Neuronal stem cell (in vitro differentiated cells): ENCODE data around the gene SHISA9.

Experiments
- DNase-seq: peaks from one replicate; pipeline ENCODE4 v3.0.0-alpha.2; 2013; ENCODE audit warnings: low spot score
- H2AFZ ChIP-seq: one replicate; pipeline ENCODE4 v1.6.1; 2013; ENCODE audit warnings: mild to moderate bottlenecking, low read length, inconsistent platforms
- H2AK5ac ChIP-seq: 2 replicates; pipeline ENCODE4 v1.6.1; 2013; ENCODE audit warnings: low read depth, mild to moderate bottlenecking, inconsistent platforms, low read length, moderate library complexity, mixed read lengths
- H2BK120ac ChIP-seq: 2 replicates; pipeline ENCODE4 v1.6.1; 2013; ENCODE audit warnings: low read depth, mild to moderate bottlenecking, inconsistent platforms, low read length, moderate library complexity, mixed read lengths
- H2BK12ac ChIP-seq: one replicate; pipeline ENCODE4 v1.6.1; 2013; ENCODE audit warnings: low read length, inconsistent platforms
- H2BK15ac ChIP-seq: 2 replicates; pipeline ENCODE4 v1.6.1; 2013; ENCODE audit warnings: mild to moderate bottlenecking, low read length, inconsistent platforms, mixed read lengths
- H2BK5ac ChIP-seq: one replicate; pipeline ENCODE4 v1.6.1; 2013; ENCODE audit warnings: inconsistent platforms, mild to moderate bottlenecking, low read length, moderate library complexity
- H3K14ac ChIP-seq: one replicate; pipeline ENCODE4 v1.6.1; 2013; ENCODE audit warnings: low read length, inconsistent platforms
- H3K18ac ChIP-seq: 2 replicates; pipeline ENCODE4 v1.6.1; 2013; ENCODE audit warnings: low read length, inconsistent platforms
- H3K23ac ChIP-seq: 2 replicates; pipeline ENCODE4 v1.6.1; 2013; ENCODE audit warnings: low read depth, mild to moderate bottlenecking, mixed read lengths, low read length, inconsistent platforms; ENCODE audit not compliant: poor library complexity
- H3K27ac ChIP-seq: replicated peaks from 3 replicates; pipeline ENCODE4 v1.5.1; 2013; ENCODE audit warnings: low read length, inconsistent platforms
- H3K27me3 ChIP-seq, 3 experiments: 2 replicates each; pipeline ENCODE4 v1.6.1; 2013; ENCODE audit warnings: low read length in 3 of 3, mild to moderate bottlenecking in 2 of 3, inconsistent platforms in 1 of 3, low read depth in 1 of 3, mixed read lengths in 1 of 3, moderate library complexity in 1 of 3; ENCODE audit not compliant: control insufficient read depth in 3 of 3, insufficient read depth in 3 of 3
- H3K36me3 ChIP-seq, 2 donors: replicated peaks in 1 of 2; 2 replicates each; pipeline ENCODE4 v1.6.1; 2013; ENCODE audit warnings: low read length in 2 of 2; ENCODE audit not compliant: control insufficient read depth in 2 of 2, insufficient read depth in 2 of 2
- H3K4ac ChIP-seq: 2 replicates; pipeline ENCODE4 v1.6.1; 2013; ENCODE audit warnings: inconsistent platforms, mild to moderate bottlenecking, low read length, moderate library complexity
- H3K4me1 ChIP-seq, 2 donors: 1 replicate in 1 of 2; 2 replicates in 1 of 2; pipeline ENCODE4 v1.6.1; 2013; ENCODE audit warnings: low read length in 2 of 2, low read depth in 1 of 2; ENCODE audit not compliant: control insufficient read depth in 2 of 2, insufficient read depth in 1 of 2
- H3K4me2 ChIP-seq: one replicate; pipeline ENCODE4 v1.6.1; 2013; ENCODE audit warnings: mild to moderate bottlenecking, low read length, inconsistent platforms; ENCODE audit not compliant: insufficient read depth, poor library complexity, severe bottlenecking
- H3K4me3 ChIP-seq, 2 donors: 2 replicates each; pipeline ENCODE4 v1.5.1; 2013; ENCODE audit warnings: low read length in 2 of 2, mild to moderate bottlenecking in 2 of 2, inconsistent platforms in 1 of 2, moderate library complexity in 1 of 2
- H3K79me1 ChIP-seq: one replicate; pipeline ENCODE4 v1.6.1; 2013; ENCODE audit warnings: low read depth, mild to moderate bottlenecking, inconsistent platforms, low read length, moderate library complexity
- H3K9ac ChIP-seq: one replicate; pipeline ENCODE4 v1.6.1; 2013; ENCODE audit warnings: mild to moderate bottlenecking, low read depth, low read length, inconsistent platforms; ENCODE audit not compliant: poor library complexity
- H3K9me3 ChIP-seq, 2 donors: replicated peaks in 1 of 2; 2 replicates each; pipeline versions ENCODE3 to v1.6.1; 2013; ENCODE audit warnings: low read length in 2 of 2, mild to moderate bottlenecking in 2 of 2, inconsistent platforms in 1 of 2, low read depth in 1 of 2, mixed read lengths in 1 of 2, moderate library complexity in 1 of 2; ENCODE audit not compliant: control insufficient read depth in 2 of 2, insufficient read depth in 1 of 2
- H4K8ac ChIP-seq: one replicate; pipeline ENCODE4 v1.6.1; 2013; ENCODE audit warnings: low read depth, mild to moderate bottlenecking, inconsistent platforms, low read length, moderate library complexity
- H4K91ac ChIP-seq: one replicate; pipeline ENCODE4 v1.6.1; 2013; ENCODE audit warnings: low read length, low read depth, mild to moderate bottlenecking, inconsistent platforms; ENCODE audit not compliant: poor library complexity
- WGBS, 2 donors: extraction: QIAGEN DNeasy Blood & Tissue Kit; methylation state at CpG; one replicate each; pipeline ENCODE4 v1.1.7; 2013; ENCODE audit warnings: missing lambda C conversion rate in 2 of 2, mixed read lengths in 1 of 2; ENCODE audit not compliant: insufficient read length in 2 of 2, insufficient replicate concordance in 1 of 2; ENCODE audit errors: extremely low coverage in 2 of 2; 5-methylcytosine and 5-hydroxymethylcytosine counted together

SHISA9 gene

DNA sequence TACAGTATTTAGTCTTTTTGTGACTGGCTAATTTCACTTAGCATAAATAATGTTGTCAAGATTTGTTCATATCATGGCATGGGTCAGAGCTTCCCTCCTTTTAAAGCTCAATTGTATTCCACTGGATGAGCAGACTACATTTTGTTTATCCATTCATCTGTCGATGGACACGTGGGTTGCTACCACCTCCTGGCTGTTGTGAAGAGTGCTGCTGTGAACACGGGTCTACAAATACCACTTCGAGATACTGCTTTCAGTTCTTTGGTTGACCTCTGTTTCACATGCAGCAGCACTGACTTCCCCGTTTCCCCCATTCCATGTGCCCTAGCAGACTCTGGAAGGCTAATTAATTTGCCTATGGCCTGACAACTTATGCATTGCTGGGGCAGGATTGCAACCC, 285.4 kb downstream of the SHISA9 start:
- Histone ChIP-seq H4K91ac (no peak overlapping the region), H3K23ac (no peak overlapping the region), H3K27ac (no peak overlapping the region), H2BK120ac (no peak overlapping the region), H2BK12ac (no peak overlapping the region), H3K14ac (no peak overlapping the region), H2BK5ac (no peak overlapping the region), H3K79me1 (no peaks in the 10 kb centered on the region), H3K27me3 (no peaks in the 10 kb centered on the region), H3K4me1 (peaks cover 0 to 2% of the 10 kb centered on the region in 2 donors), H3K36me3 (no peaks in the 10 kb centered on the region), H2AFZ (no peak overlapping the region), H3K9me3 (no peaks in the 10 kb centered on the region), H2AK5ac (no peak overlapping the region), H3K4me3 (no peak overlapping the region), H3K9ac (no peak overlapping the region), H3K4ac (no peak overlapping the region), H2BK15ac (no peak overlapping the region), H3K4me2 (no peak overlapping the region), H3K18ac (no peak overlapping the region), H4K8ac (no peak overlapping the region)
- WGBS, 2 donors = no CpG with 5 or more reads among the region's 5 CpGs
- DNase-seq = no peak

GRCh38 chr16:13189250-13189649, 287.9 kb downstream of the SHISA9 start:
- no peak overlapping the region for H3K14ac ChIP-seq
- H3K27ac ChIP-seq = no peak overlapping the region
- no peak overlapping the region for H3K4me2 ChIP-seq
- no peaks in the 10 kb centered on the region for H3K9me3 ChIP-seq
- no peaks in the 10 kb centered on the region for H3K79me1 ChIP-seq
- no peak overlapping the region for H2AK5ac ChIP-seq
- H3K18ac ChIP-seq = no peak overlapping the region
- H2BK5ac ChIP-seq = no peak overlapping the region
- H2BK15ac ChIP-seq = no peak overlapping the region
- DNase-seq = no peak
- H3K4me1 ChIP-seq = peaks cover 0 to 2% of the 10 kb centered on the region in 2 donors
- H3K9ac ChIP-seq = no peak overlapping the region
- H3K23ac ChIP-seq = no peak overlapping the region
- no peak overlapping the region for H3K4ac ChIP-seq
- H2AFZ ChIP-seq = no peak overlapping the region
- WGBS, 2 donors = no CpG with 5 or more reads among the region's 7 CpGs
- H4K8ac ChIP-seq = no peak overlapping the region
- no peak overlapping the region for H2BK120ac ChIP-seq
- H2BK12ac ChIP-seq = no peak overlapping the region
- H4K91ac ChIP-seq = no peak overlapping the region
- H3K36me3 ChIP-seq = no peaks in the 10 kb centered on the region
- H3K27me3 ChIP-seq = no peaks in the 10 kb centered on the region
- no peak overlapping the region for H3K4me3 ChIP-seq

DNA sequence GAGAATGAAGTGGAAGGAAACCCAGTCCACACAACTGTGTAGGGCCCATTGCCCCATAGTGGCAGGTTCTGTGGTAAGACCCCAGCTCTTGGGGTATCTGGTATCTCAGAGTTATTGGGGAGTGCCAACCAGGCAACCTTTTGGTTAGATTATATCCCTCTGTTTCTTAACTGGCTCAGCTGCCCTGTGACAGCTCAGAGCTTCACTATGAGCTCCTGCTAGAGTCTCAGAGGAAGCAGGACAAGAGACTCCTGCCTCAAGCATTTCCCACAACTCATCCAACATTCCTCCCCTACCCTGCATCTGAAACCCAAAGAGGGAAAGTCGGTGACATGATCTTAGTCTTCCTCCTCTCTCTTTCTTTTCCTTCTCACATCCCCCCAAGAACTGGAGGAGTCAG, 292.3 kb downstream of the SHISA9 start:
- Histone ChIP-seq H3K27ac (no peak overlapping the region), H3K18ac (no peak overlapping the region)

DNA sequence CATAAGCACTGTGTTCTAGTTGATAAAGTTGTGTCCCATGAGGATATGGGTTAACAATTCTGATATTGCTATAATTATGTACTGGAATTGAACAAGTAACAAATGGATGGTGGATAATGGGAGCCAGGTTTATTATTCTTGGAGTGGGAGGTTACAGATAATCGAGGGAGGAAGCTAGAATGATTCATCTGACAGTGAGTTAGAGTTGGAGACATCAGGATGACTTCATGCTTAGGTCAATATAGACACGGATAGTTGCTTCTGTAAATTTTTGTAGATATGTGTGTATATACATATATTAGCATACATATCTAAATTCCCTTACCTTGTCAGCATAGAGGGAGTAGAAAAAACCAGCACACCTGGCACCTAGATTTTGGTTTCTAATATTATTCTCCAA, 293.4 kb downstream of the SHISA9 start:
- no peak overlapping the region for H3K4ac ChIP-seq
- DNase-seq = no peak
- H2BK12ac ChIP-seq = no peak overlapping the region
- no peak overlapping the region for H2BK15ac ChIP-seq
- no peaks in the 10 kb centered on the region for H3K79me1 ChIP-seq
- no peak overlapping the region for H2BK5ac ChIP-seq
- peaks cover 0 to 2% of the 10 kb centered on the region in 2 donors for H3K4me1 ChIP-seq
- no peak overlapping the region for H3K23ac ChIP-seq
- H2BK120ac ChIP-seq = no peak overlapping the region
- H2AK5ac ChIP-seq = no peak overlapping the region
- H3K9me3 ChIP-seq = no peaks in the 10 kb centered on the region
- no peak overlapping the region for H3K18ac ChIP-seq
- no peak overlapping the region for H3K4me3 ChIP-seq
- WGBS, 2 donors = no CpG with 5 or more reads among the region's 2 CpGs
- no peak overlapping the region for H4K91ac ChIP-seq
- no peak overlapping the region for H3K14ac ChIP-seq
- H3K36me3 ChIP-seq = no peaks in the 10 kb centered on the region
- no peaks in the 10 kb centered on the region for H3K27me3 ChIP-seq
- H3K4me2 ChIP-seq = no peak overlapping the region
- H3K27ac ChIP-seq = no peak overlapping the region
- no peak overlapping the region for H4K8ac ChIP-seq
- H3K9ac ChIP-seq = no peak overlapping the region
- no peak overlapping the region for H2AFZ ChIP-seq

More for the DNA sequence above, 292.3 kb downstream of the SHISA9 start:
- H3K27me3 ChIP-seq = no peaks in the 10 kb centered on the region
- no peak overlapping the region for H2AK5ac ChIP-seq
- H3K4me2 ChIP-seq = no peak overlapping the region
- DNase-seq = no peak
- H3K23ac ChIP-seq = no peak overlapping the region
- no peak overlapping the region for H3K4me3 ChIP-seq
- H3K9me3 ChIP-seq = no peaks in the 10 kb centered on the region
- H2AFZ ChIP-seq = no peak overlapping the region
- H2BK120ac ChIP-seq = no peak overlapping the region
- no peak overlapping the region for H4K91ac ChIP-seq
- H4K8ac ChIP-seq = no peak overlapping the region
- H3K9ac ChIP-seq = no peak overlapping the region
- no peak overlapping the region for H2BK12ac ChIP-seq
- H3K36me3 ChIP-seq = no peaks in the 10 kb centered on the region
- peaks cover 0 to 2% of the 10 kb centered on the region in 2 donors for H3K4me1 ChIP-seq
- H3K4ac ChIP-seq = no peak overlapping the region
- H3K79me1 ChIP-seq = no peaks in the 10 kb centered on the region
- H2BK15ac ChIP-seq = no peak overlapping the region
- no peak overlapping the region for H2BK5ac ChIP-seq
- WGBS, 2 donors = no CpG with 5 or more reads among the region's 1 CpG
- H3K14ac ChIP-seq = no peak overlapping the region
